Caco-2 (cell line): ENCODE results near the gene LOXL1. TPM values are rescaled to one million over a fixed set of nuclear protein-coding genes. Genes with fewer than 3 reads are reported as not detected.

ENCODE experiments used
- BruUV-seq: library from RNA; stranded (reverse); fragments of 400-500 nt; replicated peaks from 2 replicates; lab custom pipeline; 2021; lab: Mats Ljungman, UMichigan
- CTCF ChIA-PET: fragments of 300-600 bp; sonication (Branson Sonifier 250); formaldehyde crosslinking; loops from one replicate; lab custom pipeline; 2022; ENCODE audit warnings: antibody characterized with exemption; lab: Charles Lee
- POLR2A ChIA-PET: fragments of 300-600 bp; sonication (Branson Sonifier 250); formaldehyde crosslinking; loops from one replicate; lab custom pipeline; 2022; ENCODE audit warnings: antibody characterized with exemption; lab: Charles Lee
- DNase-seq, 2 experiments: peaks; one replicate each; pipeline versions ENCODE4 v3.0.0 to v3.0.0-alpha.2; 2020 to 2022
- H3K27me3 ChIP-seq: replicated peaks from 2 replicates; pipeline ENCODE4 v1.6.0; 2011; ENCODE audit warnings: low read length; ENCODE audit not compliant: control insufficient read depth, insufficient read depth
- H3K36me3 ChIP-seq: 2 replicates; pipeline ENCODE4 v1.5.1; 2011; ENCODE audit warnings: low read length; ENCODE audit not compliant: control insufficient read depth, insufficient read depth
- H3K4me1 ChIP-seq: fragments of 250-450 bp; sonication (Bioruptor Pico); 2 replicates; pipeline ENCODE4 v1.5.1; 2020; ENCODE audit warnings: mild to moderate bottlenecking
- H3K4me3 ChIP-seq: 2 replicates; pipeline ENCODE4 v1.5.1; 2011; ENCODE audit warnings: low read depth, mild to moderate bottlenecking, control low read depth, low read length
- H3K9me3 ChIP-seq: fragments of 250-450 bp; sonication (Bioruptor Pico); 2 replicates; pipeline ENCODE4 v1.5.1; 2020; ENCODE audit warnings: mild to moderate bottlenecking, moderate library complexity
- H3K27ac Mint-ChIP-seq: one replicate; pipeline ENCODE4 v1.8.0; 2022; ENCODE audit warnings: mixed read lengths; ENCODE audit not compliant: unreplicated experiment
- H3K27me3 Mint-ChIP-seq: one replicate; pipeline ENCODE4 v1.8.0; 2022; ENCODE audit warnings: mixed read lengths; ENCODE audit not compliant: insufficient read depth, unreplicated experiment
- H3K36me3 Mint-ChIP-seq: one replicate; pipeline ENCODE4 v1.8.0; 2022; ENCODE audit warnings: mild to moderate bottlenecking, mixed read lengths; ENCODE audit not compliant: insufficient read depth, unreplicated experiment
- H3K4me1 Mint-ChIP-seq: one replicate; pipeline ENCODE4 v1.8.0; 2022; ENCODE audit warnings: low read depth, mixed read lengths; ENCODE audit not compliant: unreplicated experiment
- H3K4me3 Mint-ChIP-seq: one replicate; pipeline ENCODE4 v1.8.0; 2022; ENCODE audit warnings: mild to moderate bottlenecking, moderate library complexity, mixed read lengths; ENCODE audit not compliant: unreplicated experiment
- H3K9me3 Mint-ChIP-seq: one replicate; pipeline ENCODE4 v1.8.0; 2022; ENCODE audit warnings: mixed read lengths; ENCODE audit not compliant: unreplicated experiment
- intact Hi-C: fragments of 100-400 bp; cut with micrococcal nuclease; formaldehyde crosslinking; loops from one replicate; pipeline ENCODE4 v1.10.0; 2022; ENCODE audit not compliant: unreplicated experiment
- total RNA-seq: library from RNA; stranded (reverse); gene quantifications from 2 replicates; pipeline ENCODE4 v1.2.3, GENCODE V29; 2022
- TF ChIP-seq, protein P1 (sequence below), 2 experiments: fragments of 200-600 bp in 1 of 2; IDR thresholded peaks; 1 replicate in 1 of 2; 2 replicates in 1 of 2; pipeline versions ENCODE4 v1.5.1 to v1.8.0; 2011 to 2022; ENCODE audit warnings: antibody characterized with exemption in 1 of 2, control low read depth in 1 of 2, inconsistent platforms in 1 of 2, low read depth in 1 of 2, low read length in 1 of 2, mild to moderate bottlenecking in 1 of 2, moderate library complexity in 1 of 2; ENCODE audit not compliant: insufficient read depth in 1 of 2, severe bottlenecking in 1 of 2, unreplicated experiment in 1 of 2

LOXL1 gene
- total RNA-seq, 1 experiment from 2014 or later = 3.7 TPM

DNA sequence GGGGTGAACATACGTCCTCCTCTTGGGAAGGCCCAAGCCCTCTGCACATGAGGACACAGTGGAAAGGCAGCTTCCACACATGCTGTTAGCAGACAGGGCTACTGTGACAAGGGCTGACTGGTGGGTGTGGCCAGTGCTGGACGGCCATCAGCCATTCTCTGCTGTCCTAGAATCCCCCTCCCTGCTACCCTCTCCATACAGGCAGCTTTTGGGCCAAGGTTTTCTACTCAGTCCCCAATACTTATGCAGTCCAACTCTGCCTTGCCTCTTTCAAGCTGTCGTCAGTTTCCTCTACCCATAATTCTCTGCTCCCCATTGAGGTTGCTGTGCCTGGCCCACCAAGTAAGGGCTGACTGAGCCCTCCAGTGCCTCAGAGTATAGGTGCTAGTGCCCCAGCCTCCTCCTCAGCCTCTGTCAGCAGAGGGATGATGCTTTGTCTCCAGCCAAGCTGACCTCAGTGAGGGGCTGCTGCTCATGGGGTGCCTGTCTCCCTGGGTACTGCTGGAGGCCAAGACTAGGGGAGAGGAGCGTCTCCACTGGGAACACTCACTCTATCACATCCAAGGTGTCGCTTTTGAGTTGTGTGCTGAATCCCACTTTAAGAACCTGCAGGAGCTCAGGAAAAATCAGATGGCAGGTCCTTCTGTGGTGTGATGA, 2.8 kb downstream of the LOXL1 start:
- H3K9me3 ChIP-seq = no peaks in the 10 kb centered on the region
- H3K4me1 ChIP-seq = peaks cover 6% of the 10 kb centered on the region
- BruUV-seq = no TSS peak
- H3K9me3 Mint-ChIP-seq = no peaks in the 10 kb centered on the region
- ChIA-PET POLR2A (no interaction called here), CTCF (no interaction called here)
- TF ChIP-seq, protein P1, sequence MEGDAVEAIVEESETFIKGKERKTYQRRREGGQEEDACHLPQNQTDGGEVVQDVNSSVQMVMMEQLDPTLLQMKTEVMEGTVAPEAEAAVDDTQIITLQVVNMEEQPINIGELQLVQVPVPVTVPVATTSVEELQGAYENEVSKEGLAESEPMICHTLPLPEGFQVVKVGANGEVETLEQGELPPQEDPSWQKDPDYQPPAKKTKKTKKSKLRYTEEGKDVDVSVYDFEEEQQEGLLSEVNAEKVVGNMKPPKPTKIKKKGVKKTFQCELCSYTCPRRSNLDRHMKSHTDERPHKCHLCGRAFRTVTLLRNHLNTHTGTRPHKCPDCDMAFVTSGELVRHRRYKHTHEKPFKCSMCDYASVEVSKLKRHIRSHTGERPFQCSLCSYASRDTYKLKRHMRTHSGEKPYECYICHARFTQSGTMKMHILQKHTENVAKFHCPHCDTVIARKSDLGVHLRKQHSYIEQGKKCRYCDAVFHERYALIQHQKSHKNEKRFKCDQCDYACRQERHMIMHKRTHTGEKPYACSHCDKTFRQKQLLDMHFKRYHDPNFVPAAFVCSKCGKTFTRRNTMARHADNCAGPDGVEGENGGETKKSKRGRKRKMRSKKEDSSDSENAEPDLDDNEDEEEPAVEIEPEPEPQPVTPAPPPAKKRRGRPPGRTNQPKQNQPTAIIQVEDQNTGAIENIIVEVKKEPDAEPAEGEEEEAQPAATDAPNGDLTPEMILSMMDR (IDR thresholded peaks at IDR 0.05; ENCODE audit: insufficient read depth in 1 of 2, low read depth in 1 of 2, low read length in 1 of 2, severe bottlenecking in 1 of 2, unreplicated experiment in 1 of 2) = no peak
- intact Hi-C loops = no loop called here
- H3K4me3 Mint-ChIP-seq = no peak overlapping the region
- no peak overlapping the region for H3K27ac Mint-ChIP-seq
- no peaks in the 10 kb centered on the region for H3K4me1 Mint-ChIP-seq
- no peaks in the 10 kb centered on the region for H3K36me3 ChIP-seq
- no peak for DNase-seq
- no peaks in the 10 kb centered on the region for H3K36me3 Mint-ChIP-seq
- peaks cover 8% of the 10 kb centered on the region for H3K27me3 Mint-ChIP-seq
- no peak overlapping the region for H3K4me3 ChIP-seq
- no peaks in the 10 kb centered on the region for H3K27me3 ChIP-seq

DNA sequence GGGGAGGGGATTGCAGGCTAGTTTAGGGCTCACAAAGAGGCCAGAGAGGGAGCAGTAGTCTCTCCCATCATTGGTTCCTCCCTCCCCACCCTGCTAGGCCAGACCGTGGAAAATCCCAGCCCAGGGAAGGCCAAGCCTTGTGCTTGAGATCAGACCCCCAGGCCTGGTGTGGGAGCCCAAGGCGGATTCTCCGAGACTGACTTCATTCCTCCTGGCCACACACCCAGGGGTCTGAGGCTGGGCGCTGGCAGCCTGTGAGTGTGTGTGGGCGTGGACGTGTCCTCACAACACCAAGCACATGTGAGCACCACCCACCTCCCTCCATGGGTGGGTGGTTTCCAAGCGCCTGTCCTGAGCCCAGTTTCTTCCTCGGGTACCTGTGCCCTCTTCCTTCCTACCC, 4.1 kb downstream of the LOXL1 start:
- H3K4me1 Mint-ChIP-seq = no peaks in the 10 kb centered on the region
- intact Hi-C loops = no loop called here

DNA sequence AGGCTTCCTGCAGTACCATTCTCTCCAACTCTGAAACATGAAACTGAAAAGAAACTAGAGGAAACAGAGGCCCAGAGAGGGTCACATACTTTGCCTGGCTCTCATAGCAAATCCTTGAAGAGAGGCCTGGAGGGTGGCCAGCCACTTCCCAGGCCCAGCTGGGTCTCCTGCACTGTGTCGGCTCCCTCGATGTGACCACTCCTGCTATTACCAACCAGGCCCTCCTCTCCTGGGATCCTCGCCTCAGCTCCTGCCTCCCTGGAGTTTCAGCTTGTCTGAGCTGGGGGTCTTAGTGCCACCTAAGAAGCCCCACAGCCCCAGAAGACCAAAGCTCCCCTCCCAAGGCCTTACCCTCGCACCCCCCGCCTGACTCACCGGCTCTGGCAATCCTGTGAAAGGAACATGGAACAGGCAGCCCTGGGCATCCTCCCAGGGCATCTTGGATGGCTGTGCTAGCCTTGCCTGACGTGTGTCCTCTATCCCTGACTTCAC, 4.6 kb downstream of the LOXL1 start:
- Mint-ChIP-seq H3K4me3 (no peak overlapping the region), H3K27me3 (peaks cover 4% of the 10 kb centered on the region), H3K4me1 (no peaks in the 10 kb centered on the region), H3K27ac (no peak overlapping the region), H3K9me3 (no peaks in the 10 kb centered on the region), H3K36me3 (no peaks in the 10 kb centered on the region)
- ChIA-PET POLR2A (no interaction called here), CTCF (no interaction called here)
- no TSS peak for BruUV-seq
- intact Hi-C loops = no loop called here
- Histone ChIP-seq H3K4me3 (no peak overlapping the region), H3K4me1 (peaks cover 6% of the 10 kb centered on the region), H3K27me3 (no peaks in the 10 kb centered on the region), H3K9me3 (no peaks in the 10 kb centered on the region), H3K36me3 (no peaks in the 10 kb centered on the region)
- no peak for DNase-seq
- TF ChIP-seq, protein P1 (IDR thresholded peaks at IDR 0.05; ENCODE audit: insufficient read depth in 1 of 2, low read depth in 1 of 2, low read length in 1 of 2, severe bottlenecking in 1 of 2, unreplicated experiment in 1 of 2) = no peak

More for the DNA sequence above, 4.1 kb downstream of the LOXL1 start:
- no TSS peak for BruUV-seq
- Mint-ChIP-seq H3K27me3 (peaks cover 8% of the 10 kb centered on the region), H3K27ac (no peak overlapping the region), H3K4me3 (no peak overlapping the region), H3K9me3 (no peaks in the 10 kb centered on the region), H3K36me3 (no peaks in the 10 kb centered on the region)
- Histone ChIP-seq H3K27me3 (no peaks in the 10 kb centered on the region), H3K4me1 (peaks cover 6% of the 10 kb centered on the region), H3K9me3 (no peaks in the 10 kb centered on the region), H3K4me3 (no peak overlapping the region), H3K36me3 (no peaks in the 10 kb centered on the region)
- CTCF ChIA-PET = no interaction called here
- POLR2A ChIA-PET = no interaction called here
- DNase-seq = no peak
- TF ChIP-seq, protein P1 (IDR thresholded peaks at IDR 0.05; ENCODE audit: insufficient read depth in 1 of 2, low read depth in 1 of 2, low read length in 1 of 2, severe bottlenecking in 1 of 2, unreplicated experiment in 1 of 2) = no peak
